ENCODE results near the gene HMG20B. TPM values are rescaled to one million over a fixed set of nuclear protein-coding genes. Genes with fewer than 3 reads are reported as not detected.

The HMG20B gene
- polyA plus RNA-seq, 1 donor from 2014 or later = 22.6 TPM

DNA sequence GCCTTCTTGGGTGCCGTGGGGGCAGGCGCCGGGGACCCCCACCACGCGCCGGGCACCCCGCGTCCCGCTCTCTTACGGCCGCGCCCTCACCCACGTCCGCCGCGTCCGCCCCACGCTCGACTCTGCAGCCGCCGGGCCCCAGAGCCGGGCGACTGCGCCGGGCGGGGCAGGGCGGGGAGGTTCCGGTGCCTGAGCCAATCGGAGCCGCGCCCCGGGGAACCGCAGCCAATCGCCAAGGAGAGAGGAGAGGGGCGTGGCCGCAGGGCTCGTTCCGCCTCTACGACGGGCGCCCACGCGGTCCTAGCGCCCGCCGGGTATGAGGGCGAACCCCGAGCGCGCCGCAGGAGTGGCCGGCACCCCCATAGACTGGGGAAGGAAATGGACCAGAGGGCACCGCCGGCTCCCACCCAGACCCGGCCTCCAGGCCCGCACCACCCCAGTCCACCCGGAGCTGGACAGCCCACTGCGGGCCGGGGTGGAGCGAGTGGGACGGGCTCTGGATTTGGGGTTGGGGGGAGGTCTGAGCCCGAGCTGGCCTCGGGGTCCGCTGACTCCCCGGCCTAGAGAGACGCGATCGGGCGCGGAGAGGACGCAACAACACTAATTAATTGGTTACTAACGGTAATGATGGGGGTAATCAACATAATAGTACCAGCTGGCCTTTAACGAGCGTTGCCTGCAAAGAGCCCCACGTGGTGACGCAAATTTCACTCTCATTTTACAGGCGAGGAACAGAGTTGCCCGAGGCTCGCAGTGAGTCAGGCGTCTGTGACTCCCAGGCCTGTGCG lies 15.1 kb upstream of the HMG20B start, which contains the start of gene MFSD12:
MFSD12 (minus strand) TSS at position 126 of the 788 bp plus-strand sequence. CDS start 183 bp downstream, outside the sequence.
- Histone ChIP-seq H3K27ac (ENCODE audit: low read length) (no peak within 1 kb of the TSS), H2AFZ (ENCODE audit: low read depth, low read length) (peak within 1 kb of the TSS; percentile 45), H3K79me2 (replicated peaks; ENCODE audit: insufficient read depth, low read length) (no peaks in the 10 kb centered on the region), H3K9me3 (ENCODE audit: low read length) (no peaks in the 10 kb centered on the region), H3K9me2 (ENCODE audit: insufficient read depth, low read length) (no peaks in the 10 kb centered on the region), H3K4me3 (ENCODE audit: low read length) (peak within 1 kb of the TSS; percentile 82), H4K20me1 (ENCODE audit: insufficient read depth) (no peaks in the 10 kb centered on the region), H3F3A (ENCODE audit: insufficient read depth, low read length, poor library complexity, severe bottlenecking) (no peaks in the 10 kb centered on the region), H3K27me3 (ENCODE audit: insufficient read depth, low read depth, low read length) (no peaks in the 10 kb centered on the region), H3K36me3 (ENCODE audit: insufficient read depth, low read length) (no peaks in the 10 kb centered on the region), H3K4me2 (ENCODE audit: low read length) (peak within 1 kb of the TSS; percentile 68), H3K9ac (ENCODE audit: low read length) (peak within 1 kb of the TSS; percentile 60)
- TF ChIP-seq, protein P1, sequence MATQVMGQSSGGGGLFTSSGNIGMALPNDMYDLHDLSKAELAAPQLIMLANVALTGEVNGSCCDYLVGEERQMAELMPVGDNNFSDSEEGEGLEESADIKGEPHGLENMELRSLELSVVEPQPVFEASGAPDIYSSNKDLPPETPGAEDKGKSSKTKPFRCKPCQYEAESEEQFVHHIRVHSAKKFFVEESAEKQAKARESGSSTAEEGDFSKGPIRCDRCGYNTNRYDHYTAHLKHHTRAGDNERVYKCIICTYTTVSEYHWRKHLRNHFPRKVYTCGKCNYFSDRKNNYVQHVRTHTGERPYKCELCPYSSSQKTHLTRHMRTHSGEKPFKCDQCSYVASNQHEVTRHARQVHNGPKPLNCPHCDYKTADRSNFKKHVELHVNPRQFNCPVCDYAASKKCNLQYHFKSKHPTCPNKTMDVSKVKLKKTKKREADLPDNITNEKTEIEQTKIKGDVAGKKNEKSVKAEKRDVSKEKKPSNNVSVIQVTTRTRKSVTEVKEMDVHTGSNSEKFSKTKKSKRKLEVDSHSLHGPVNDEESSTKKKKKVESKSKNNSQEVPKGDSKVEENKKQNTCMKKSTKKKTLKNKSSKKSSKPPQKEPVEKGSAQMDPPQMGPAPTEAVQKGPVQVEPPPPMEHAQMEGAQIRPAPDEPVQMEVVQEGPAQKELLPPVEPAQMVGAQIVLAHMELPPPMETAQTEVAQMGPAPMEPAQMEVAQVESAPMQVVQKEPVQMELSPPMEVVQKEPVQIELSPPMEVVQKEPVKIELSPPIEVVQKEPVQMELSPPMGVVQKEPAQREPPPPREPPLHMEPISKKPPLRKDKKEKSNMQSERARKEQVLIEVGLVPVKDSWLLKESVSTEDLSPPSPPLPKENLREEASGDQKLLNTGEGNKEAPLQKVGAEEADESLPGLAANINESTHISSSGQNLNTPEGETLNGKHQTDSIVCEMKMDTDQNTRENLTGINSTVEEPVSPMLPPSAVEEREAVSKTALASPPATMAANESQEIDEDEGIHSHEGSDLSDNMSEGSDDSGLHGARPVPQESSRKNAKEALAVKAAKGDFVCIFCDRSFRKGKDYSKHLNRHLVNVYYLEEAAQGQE (IDR thresholded peaks at IDR 0.05; ENCODE audit: borderline replicate concordance) = peak; percentile 11
- TF ChIP-seq SMC3 (conservative IDR thresholded peaks at IDR 0.05; ENCODE audit: poor library complexity) (peak; percentile 26), EP300 (conservative IDR thresholded peaks at IDR 0.05; ENCODE audit: poor library complexity, severe bottlenecking) (peak; percentile 21), TAF1 (IDR thresholded peaks at IDR 0.05; ENCODE audit: low read depth) (no peak), MXI1 (conservative IDR thresholded peaks at IDR 0.05; ENCODE audit: poor library complexity, severe bottlenecking) (peak; percentile 86)
- TF ChIP-seq, protein P2, sequence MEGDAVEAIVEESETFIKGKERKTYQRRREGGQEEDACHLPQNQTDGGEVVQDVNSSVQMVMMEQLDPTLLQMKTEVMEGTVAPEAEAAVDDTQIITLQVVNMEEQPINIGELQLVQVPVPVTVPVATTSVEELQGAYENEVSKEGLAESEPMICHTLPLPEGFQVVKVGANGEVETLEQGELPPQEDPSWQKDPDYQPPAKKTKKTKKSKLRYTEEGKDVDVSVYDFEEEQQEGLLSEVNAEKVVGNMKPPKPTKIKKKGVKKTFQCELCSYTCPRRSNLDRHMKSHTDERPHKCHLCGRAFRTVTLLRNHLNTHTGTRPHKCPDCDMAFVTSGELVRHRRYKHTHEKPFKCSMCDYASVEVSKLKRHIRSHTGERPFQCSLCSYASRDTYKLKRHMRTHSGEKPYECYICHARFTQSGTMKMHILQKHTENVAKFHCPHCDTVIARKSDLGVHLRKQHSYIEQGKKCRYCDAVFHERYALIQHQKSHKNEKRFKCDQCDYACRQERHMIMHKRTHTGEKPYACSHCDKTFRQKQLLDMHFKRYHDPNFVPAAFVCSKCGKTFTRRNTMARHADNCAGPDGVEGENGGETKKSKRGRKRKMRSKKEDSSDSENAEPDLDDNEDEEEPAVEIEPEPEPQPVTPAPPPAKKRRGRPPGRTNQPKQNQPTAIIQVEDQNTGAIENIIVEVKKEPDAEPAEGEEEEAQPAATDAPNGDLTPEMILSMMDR (IDR thresholded peaks at IDR 0.05; ENCODE audit: poor library complexity, severe bottlenecking) = peak; percentile 16

DNA sequence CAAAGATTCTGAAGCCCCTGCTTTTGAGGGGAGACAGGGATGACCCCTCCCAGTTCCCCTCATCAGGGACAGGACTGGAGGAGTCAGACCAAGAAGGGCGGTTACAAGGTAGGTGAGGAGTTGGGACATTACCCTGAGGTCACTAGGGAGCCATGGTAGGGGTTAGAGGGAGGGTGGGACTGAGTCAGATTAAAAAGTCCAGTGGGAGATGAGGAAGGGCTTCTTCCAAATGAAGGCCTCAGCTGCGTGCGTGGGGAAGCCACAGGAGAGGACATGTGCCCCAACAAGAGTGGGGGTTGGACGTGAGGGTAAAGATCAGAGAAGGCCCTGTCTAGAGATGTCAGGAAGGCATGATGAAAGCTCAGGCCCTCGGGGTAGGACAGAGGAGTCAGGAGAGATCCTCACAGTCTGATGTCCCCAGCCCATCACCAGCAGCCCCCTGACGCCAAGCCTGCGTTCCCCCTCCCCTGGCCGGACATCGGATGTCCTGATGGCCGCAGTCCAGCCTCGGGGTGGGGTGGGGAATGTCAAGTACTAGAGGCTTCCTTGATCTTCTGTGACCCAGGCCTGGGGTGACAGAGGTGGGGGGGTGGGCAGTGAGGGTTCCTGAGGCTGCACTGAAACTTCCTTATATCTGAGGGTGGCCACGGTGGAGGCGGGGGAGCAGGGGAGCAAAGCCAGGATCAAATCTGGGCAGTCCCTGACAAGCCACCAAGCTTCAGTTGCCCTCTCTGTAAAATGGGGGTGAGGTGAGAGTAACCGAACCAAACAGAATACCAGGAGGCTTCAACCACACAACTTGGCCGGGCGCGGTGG lies 8.8 kb upstream of the HMG20B start:
- no peaks in the 10 kb centered on the region for H3K9me3 ChIP-seq (ENCODE audit: low read length)
- no peak overlapping the region for H3K27ac ChIP-seq (ENCODE audit: low read length)
- TF ChIP-seq EP300 (conservative IDR thresholded peaks at IDR 0.05; ENCODE audit: poor library complexity, severe bottlenecking) = no peak
- TF ChIP-seq, protein P2 (IDR thresholded peaks at IDR 0.05; ENCODE audit: poor library complexity, severe bottlenecking) = no peak
- TF ChIP-seq, protein P1 (IDR thresholded peaks at IDR 0.05; ENCODE audit: borderline replicate concordance) = no peak
- no peak for TF ChIP-seq MXI1 (conservative IDR thresholded peaks at IDR 0.05; ENCODE audit: poor library complexity, severe bottlenecking)
- no peak for TF ChIP-seq SMC3 (conservative IDR thresholded peaks at IDR 0.05; ENCODE audit: poor library complexity)
- TF ChIP-seq POLR2AphosphoS5 (IDR thresholded peaks at IDR 0.05) = no peak
- TF ChIP-seq EZH2 (IDR thresholded peaks at IDR 0.05; ENCODE audit: borderline replicate concordance, insufficient read depth, low read length, poor library complexity, severe bottlenecking) = no peak
- no peak for TF ChIP-seq TAF1 (IDR thresholded peaks at IDR 0.05; ENCODE audit: low read depth)
- TF ChIP-seq RAD21 (conservative IDR thresholded peaks at IDR 0.05) = no peak
- H3K27me3 ChIP-seq (ENCODE audit: insufficient read depth, low read depth, low read length) = no peaks in the 10 kb centered on the region
- no peak overlapping the region for H3K9ac ChIP-seq (ENCODE audit: low read length)
- H4K20me1 ChIP-seq (ENCODE audit: insufficient read depth) = no peaks in the 10 kb centered on the region
- no peak overlapping the region for H3K4me2 ChIP-seq (ENCODE audit: low read length)
- H3K9me2 ChIP-seq (ENCODE audit: insufficient read depth, low read length) = no peaks in the 10 kb centered on the region
- H3K79me2 ChIP-seq (replicated peaks; ENCODE audit: insufficient read depth, low read length) = no peaks in the 10 kb centered on the region
- H3K4me3 ChIP-seq (ENCODE audit: low read length) = no peak overlapping the region
- H2AFZ ChIP-seq (ENCODE audit: low read depth, low read length) = no peak overlapping the region
- H3F3A ChIP-seq (ENCODE audit: insufficient read depth, low read length, poor library complexity, severe bottlenecking) = no peaks in the 10 kb centered on the region
- H3K36me3 ChIP-seq (ENCODE audit: insufficient read depth, low read length) = no peaks in the 10 kb centered on the region
